Immature natural killer cell (primary cell): Measurements from ENCODE around the gene CRISPLD2. TPM values are rescaled to one million over a fixed set of nuclear protein-coding genes. Genes with fewer than 3 reads are reported as not detected.

Experiments
- DNase-seq, 3 donors: peaks; one replicate each; pipeline ENCODE4 v3.0.0; 2022; ENCODE audit warnings: mixed read lengths in 1 of 3
- H3K27ac Mint-ChIP-seq, 6 donors: one replicate each; pipeline ENCODE4 v1.8.0; 2020; ENCODE audit warnings: mixed read lengths in 6 of 6, mild to moderate bottlenecking in 5 of 6, inconsistent platforms in 4 of 6, moderate library complexity in 3 of 6
- H3K27me3 Mint-ChIP-seq, 3 donors: one replicate each; pipeline ENCODE4 v1.8.0; 2020 to 2021; ENCODE audit warnings: low read depth in 3 of 3, mild to moderate bottlenecking in 3 of 3, mixed read lengths in 3 of 3, moderate library complexity in 3 of 3, inconsistent platforms in 1 of 3
- H3K36me3 Mint-ChIP-seq, 3 donors: one replicate each; pipeline ENCODE4 v1.8.0; 2020; ENCODE audit warnings: mixed read lengths in 3 of 3, inconsistent platforms in 2 of 3, mild to moderate bottlenecking in 2 of 3
- H3K4me1 Mint-ChIP-seq, 2 donors: one replicate each; pipeline ENCODE4 v1.8.0; 2020; ENCODE audit warnings: inconsistent platforms in 2 of 2, mild to moderate bottlenecking in 2 of 2, mixed read lengths in 2 of 2, moderate library complexity in 1 of 2
- H3K4me3 Mint-ChIP-seq, 5 donors: one replicate each; pipeline ENCODE4 v1.8.0; 2020; ENCODE audit warnings: mild to moderate bottlenecking in 5 of 5, mixed read lengths in 5 of 5, inconsistent platforms in 3 of 5, moderate library complexity in 3 of 5
- H3K9me3 Mint-ChIP-seq, 6 donors: one replicate each; pipeline ENCODE4 v1.8.0; 2020; ENCODE audit warnings: mild to moderate bottlenecking in 6 of 6, mixed read lengths in 6 of 6, inconsistent platforms in 4 of 6, moderate library complexity in 3 of 6
- polyA plus RNA-seq, 3 donors: library from polyadenylated mRNA; unstranded; fragments of 300-500 nt; fragmentation: Illumina TruSeq; gene quantifications; one replicate each; pipeline ENCODE4 v1.2.3, GENCODE V29; 2021

Gene CRISPLD2
- polyA plus RNA-seq, 3 donors from 2014 or later = 0.05 to 0.24 (median 0.09) TPM

GRCh38 chr16:84888450-84888849 lies 68.7 kb downstream of the CRISPLD2 start:
- Mint-ChIP-seq H3K27me3 (peaks cover 4 to 11% (median 4%) of the 10 kb centered on the region in 3 donors), H3K4me3 (no peak overlapping the region)
- no peak for DNase-seq

GRCh38 chr16:84889066-84889465 lies 69.3 kb downstream of the CRISPLD2 start:
- no peak overlapping the region for H3K4me3 Mint-ChIP-seq
- H3K9me3 Mint-ChIP-seq = no peaks in the 10 kb centered on the region
- no peak for DNase-seq
- peaks cover 4 to 11% (median 4%) of the 10 kb centered on the region in 3 donors for H3K27me3 Mint-ChIP-seq
- no peak overlapping the region for H3K27ac Mint-ChIP-seq
- H3K36me3 Mint-ChIP-seq = no peaks in the 10 kb centered on the region
- no peaks in the 10 kb centered on the region for H3K4me1 Mint-ChIP-seq

More at GRCh38 chr16:84888450-84888849, 68.7 kb downstream of the CRISPLD2 start:
- Mint-ChIP-seq H3K9me3 (no peaks in the 10 kb centered on the region), H3K4me1 (no peaks in the 10 kb centered on the region), H3K36me3 (no peaks in the 10 kb centered on the region), H3K27ac (no peak overlapping the region)

- Mint-ChIP-seq H3K27ac (no peak overlapping the region), H3K9me3 (no peaks in the 10 kb centered on the region), H3K4me3 (no peak overlapping the region), H3K4me1 (no peaks in the 10 kb centered on the region), H3K36me3 (no peaks in the 10 kb centered on the region), H3K27me3 (peaks cover 4 to 8% (median 4%) of the 10 kb centered on the region in 3 donors)
- DNase-seq = no peak
These were observed 70.6 kb downstream of the CRISPLD2 start for GRCh38 chr16:84890427-84890826.

- Mint-ChIP-seq H3K27me3 (peaks cover 2 to 4% (median 4%) of the 10 kb centered on the region in 3 donors), H3K36me3 (no peaks in the 10 kb centered on the region), H3K27ac (no peak overlapping the region), H3K4me1 (no peaks in the 10 kb centered on the region), H3K9me3 (no peaks in the 10 kb centered on the region), H3K4me3 (no peak overlapping the region)
- DNase-seq = no peak
These were observed 71.5 kb downstream of the CRISPLD2 start for GRCh38 chr16:84891149-84891795.

GRCh38 chr16:84892097-84892496 lies 72.3 kb downstream of the CRISPLD2 start:
- Mint-ChIP-seq H3K27ac (no peak overlapping the region), H3K36me3 (no peaks in the 10 kb centered on the region), H3K4me1 (no peaks in the 10 kb centered on the region), H3K4me3 (no peak overlapping the region), H3K9me3 (no peaks in the 10 kb centered on the region), H3K27me3 (peaks cover 0 to 2% (median 0%) of the 10 kb centered on the region in 3 donors)
- no peak for DNase-seq

GRCh38 chr16:84893467-84893848 lies 73.7 kb downstream of the CRISPLD2 start:
- Mint-ChIP-seq H3K27me3 (peaks cover 0 to 2% (median 0%) of the 10 kb centered on the region in 3 donors), H3K4me3 (no peak overlapping the region), H3K27ac (no peak overlapping the region), H3K9me3 (no peaks in the 10 kb centered on the region), H3K4me1 (no peaks in the 10 kb centered on the region), H3K36me3 (no peaks in the 10 kb centered on the region)
- no peak for DNase-seq

GRCh38 chr16:84893849-84894599 lies 74.2 kb downstream of the CRISPLD2 start:
- Mint-ChIP-seq H3K4me1 (no peaks in the 10 kb centered on the region), H3K9me3 (no peaks in the 10 kb centered on the region), H3K27me3 (peaks cover 0 to 2% (median 2%) of the 10 kb centered on the region in 3 donors), H3K36me3 (no peaks in the 10 kb centered on the region), H3K4me3 (no peak overlapping the region), H3K27ac (no peak overlapping the region)
- DNase-seq = no peak

GRCh38 chr16:84895016-84895415 lies 75.2 kb downstream of the CRISPLD2 start:
- peaks cover 0 to 6% (median 3%) of the 10 kb centered on the region in 3 donors for H3K27me3 Mint-ChIP-seq
- H3K4me1 Mint-ChIP-seq = no peaks in the 10 kb centered on the region
- H3K36me3 Mint-ChIP-seq = no peaks in the 10 kb centered on the region
- H3K9me3 Mint-ChIP-seq = no peaks in the 10 kb centered on the region
- H3K27ac Mint-ChIP-seq = no peak overlapping the region
- H3K4me3 Mint-ChIP-seq = no peak overlapping the region
- DNase-seq = no peak

- Mint-ChIP-seq H3K36me3 (no peaks in the 10 kb centered on the region), H3K27me3 (peaks cover 0 to 4% (median 3%) of the 10 kb centered on the region in 3 donors), H3K27ac (no peak overlapping the region), H3K9me3 (no peaks in the 10 kb centered on the region), H3K4me3 (no peak overlapping the region), H3K4me1 (no peaks in the 10 kb centered on the region)
- no peak for DNase-seq
These were observed 77.1 kb downstream of the CRISPLD2 start for GRCh38 chr16:84896847-84897246.

GRCh38 chr16:84897911-84898377 lies 78.2 kb downstream of the CRISPLD2 start:
- Mint-ChIP-seq H3K27ac (no peak overlapping the region), H3K27me3 (peaks cover 0 to 4% (median 3%) of the 10 kb centered on the region in 3 donors), H3K4me3 (no peak overlapping the region), H3K4me1 (no peaks in the 10 kb centered on the region), H3K36me3 (no peaks in the 10 kb centered on the region), H3K9me3 (no peaks in the 10 kb centered on the region)
- DNase-seq = no peak

GRCh38 chr16:84898447-84898846 lies 78.7 kb downstream of the CRISPLD2 start:
- H3K27ac Mint-ChIP-seq = no peak overlapping the region
- DNase-seq = no peak
- H3K27me3 Mint-ChIP-seq = peaks cover 0 to 4% (median 3%) of the 10 kb centered on the region in 3 donors
- no peak overlapping the region for H3K4me3 Mint-ChIP-seq
- H3K4me1 Mint-ChIP-seq = no peaks in the 10 kb centered on the region
- H3K9me3 Mint-ChIP-seq = no peaks in the 10 kb centered on the region
- no peaks in the 10 kb centered on the region for H3K36me3 Mint-ChIP-seq

- H3K27me3 Mint-ChIP-seq = peaks cover 0 to 4% (median 3%) of the 10 kb centered on the region in 3 donors
- no peaks in the 10 kb centered on the region for H3K4me1 Mint-ChIP-seq
- no peaks in the 10 kb centered on the region for H3K9me3 Mint-ChIP-seq
- no peaks in the 10 kb centered on the region for H3K36me3 Mint-ChIP-seq
- no peak overlapping the region for H3K4me3 Mint-ChIP-seq
- H3K27ac Mint-ChIP-seq = no peak overlapping the region
- no peak for DNase-seq
These were observed 79.6 kb downstream of the CRISPLD2 start for GRCh38 chr16:84899414-84899813.

GRCh38 chr16:84905965-84906460 lies 86.2 kb downstream of the CRISPLD2 start:
- Mint-ChIP-seq H3K4me3 (no peak overlapping the region), H3K36me3 (no peaks in the 10 kb centered on the region), H3K27ac (no peak overlapping the region), H3K27me3 (peaks cover 3 to 5% (median 4%) of the 10 kb centered on the region in 3 donors), H3K9me3 (no peaks in the 10 kb centered on the region), H3K4me1 (no peaks in the 10 kb centered on the region)
- DNase-seq = no peak

- DNase-seq = no peak
- H3K4me3 Mint-ChIP-seq = no peak overlapping the region
- H3K36me3 Mint-ChIP-seq = no peaks in the 10 kb centered on the region
- peaks cover 4 to 7% (median 4%) of the 10 kb centered on the region in 3 donors for H3K27me3 Mint-ChIP-seq
- H3K9me3 Mint-ChIP-seq = no peaks in the 10 kb centered on the region
- no peaks in the 10 kb centered on the region for H3K4me1 Mint-ChIP-seq
- H3K27ac Mint-ChIP-seq = no peak overlapping the region
These were observed 87.3 kb downstream of the CRISPLD2 start for GRCh38 chr16:84907051-84907450.
